ENCODE measurements around the gene TDRD10. TPM values are rescaled to one million over a fixed set of nuclear protein-coding genes. Genes with fewer than 3 reads are reported as not detected.
A peak's percentile ranks its signal among the peaks of the same experiment; 100 is the strongest.

The TDRD10 gene
- total and polyA plus RNA-seq, 2 of the 4 experiments (the other 2 are of a cell fraction) = not detected

GRCh38 chr1:154557248-154557938 lies 55.4 kb downstream of the TDRD10 start:
- intact Hi-C loops (cut with micrococcal nuclease) = loop anchor here (5.0 kb wide), 1 partner anchor 205 kb away; no protein-coding TSS in a partner anchor
- CTCF ChIA-PET = interaction anchor here (0.6 kb wide), 1 partner anchor 255 kb away, joined by 3 read pairs; no protein-coding TSS in a partner anchor

More at GRCh38 chr1:154557248-154557938, 55.4 kb downstream of the TDRD10 start:
- Histone ChIP-seq H3K23ac (ENCODE audit: low read depth, low read length) (peak overlapping the region; percentile 97), H2AFZ (replicated peaks; ENCODE audit: low read length, poor library complexity) (peak overlapping the region; percentile 76), H3K27ac (ENCODE audit: insufficient read depth, low read length) (peak overlapping the region; percentile 94), H3K14ac (replicated peaks; ENCODE audit: low read depth, low read length) (peak overlapping the region; percentile 93), H4K91ac (ENCODE audit: insufficient read depth, low read depth, low read length) (peak overlapping the region; percentile 63; the same call in 1 of the 2 replicates), H3K79me1 (ENCODE audit: low read depth in 1 of 2, low read length in 2 of 2) (peaks cover 26 to 54% of the 10 kb centered on the region in 2 experiments), H3K9ac (ENCODE audit: low read depth, low read length) (peak overlapping the region; percentile 98), H2AK9ac (replicated peaks; ENCODE audit: low read depth, low read length, poor library complexity) (peak overlapping the region; percentile 96), H4K5ac (ENCODE audit: low read depth, low read length) (peak overlapping the region; percentile 76), H3K27me3 (ENCODE audit: control insufficient read depth, insufficient read depth, low read length) (no peaks in the 10 kb centered on the region), H3K4ac (ENCODE audit: low read depth, low read length) (peak overlapping the region; percentile 88), H3K9me1 (ENCODE audit: insufficient read depth, low read length) (peaks cover 17% of the 10 kb centered on the region; the same call in 1 of the 2 replicates), H3K9me3 (ENCODE audit: control insufficient read depth, insufficient read depth, low read length) (no peaks in the 10 kb centered on the region), H3K56ac (ENCODE audit: extremely low read depth, insufficient read depth, low read length) (peak overlapping the region; percentile 89), H3K18ac (ENCODE audit: low read depth, low read length) (peak overlapping the region; percentile 63; the same call in 1 of the 2 replicates), H2AK5ac (ENCODE audit: low read depth, low read length) (peak overlapping the region; percentile 77), H3K36me3 (ENCODE audit: control insufficient read depth, insufficient read depth, low read length) (peaks cover 29% of the 10 kb centered on the region), H2BK5ac (ENCODE audit: low read depth, low read length, poor library complexity, severe bottlenecking) (peak overlapping the region; percentile 59), H2BK15ac (ENCODE audit: low read depth, low read length) (0 out of 3 replicates have a peak overlapping the region, but pooled peaks have one; percentile 14), H4K8ac (ENCODE audit: low read depth in 2 of 2, low read length in 2 of 2) (peak overlapping the region; percentile 55 to 71; a peak in 2 of 4 replicates), H3K4me3 (ENCODE audit: insufficient read depth, low read depth, low read length) (peak overlapping the region; percentile 95), H3K4me2 (ENCODE audit: low read depth, low read length) (peak overlapping the region; percentile 99), H4K20me1 (ENCODE audit: insufficient read depth, low read length) (peaks cover 42% of the 10 kb centered on the region), H2BK120ac (ENCODE audit: low read depth, low read length) (no peak overlapping the region), H2BK20ac (ENCODE audit: low read depth, low read length) (no peak overlapping the region; the same call in 1 of the 2 replicates), H3K4me1 (ENCODE audit: control insufficient read depth, insufficient read depth, low read length) (peaks cover 6% of the 10 kb centered on the region)
- POLR2A ChIA-PET (ENCODE audit: unreplicated experiment) = interaction anchor here (0.6 kb wide), 1 partner anchor 50 kb away, joined by 3 read pairs; no protein-coding TSS in a partner anchor
- ATAC-seq (ENCODE audit: low read depth) (no peak), DNase-seq (no peak)
- in situ Hi-C loops (cut with MboI; ENCODE audit: low sequenced_read_pairs) = no loop called here
- 0% methylated on average over 2 of the region's 7 CpGs; no CpG with 5 or more reads in 1 of the 2 experiments for WGBS, 2 experiments (ENCODE audit: extremely low coverage in 2 of 2, insufficient read length in 1 of 2)
- dilution Hi-C loops (cut with HindIII; ENCODE audit: low sequenced_read_pairs, unreplicated experiment) = no loop called here
- BruUV-seq (replicated peaks) = TSS peak; percentile 64
- no peak for TF ChIP-seq RCOR1 (IDR thresholded peaks at IDR 0.05; ENCODE audit: insufficient replicate concordance, low read length)
- TF ChIP-seq FOS (IDR thresholded peaks at IDR 0.05; ENCODE audit: low read depth, low read length) = no peak
- no peak for TF ChIP-seq NFE2L2 (IDR thresholded peaks at IDR 0.05; ENCODE audit: low read depth, low read length)
- TF ChIP-seq MAFK (IDR thresholded peaks at IDR 0.05; ENCODE audit: low read depth, low read length) = no peak
- TF ChIP-seq SMC3 (IDR thresholded peaks at IDR 0.05; ENCODE audit: low read depth, low read length) = no peak

Data from IMR-90 (cell line).